GM12865 (cell line): ENCODE measurements around the gene HMGXB4.
"Not testable (repeated sequence)": the region's sequence is repeated elsewhere in the genome, so short reads cannot be mapped to it uniquely, and the experiment has no call there.

Experiments used
- DNase-seq: peaks from one replicate; pipeline ENCODE4 v3.0.0; 2010; ENCODE audit warnings: low read depth
- H3K4me3 ChIP-seq: 2 replicates; pipeline ENCODE4 v1.5.1; 2011; ENCODE audit warnings: mild to moderate bottlenecking, low read depth, low read length, control low read depth
- TF ChIP-seq, protein P1 (sequence below): IDR thresholded peaks from 2 replicates; pipeline ENCODE4 v1.5.1; 2011; ENCODE audit warnings: low read length, control low read depth, low read depth, inconsistent platforms; ENCODE audit not compliant: insufficient read depth; ENCODE audit errors: missing control alignments

Gene HMGXB4

DNA sequence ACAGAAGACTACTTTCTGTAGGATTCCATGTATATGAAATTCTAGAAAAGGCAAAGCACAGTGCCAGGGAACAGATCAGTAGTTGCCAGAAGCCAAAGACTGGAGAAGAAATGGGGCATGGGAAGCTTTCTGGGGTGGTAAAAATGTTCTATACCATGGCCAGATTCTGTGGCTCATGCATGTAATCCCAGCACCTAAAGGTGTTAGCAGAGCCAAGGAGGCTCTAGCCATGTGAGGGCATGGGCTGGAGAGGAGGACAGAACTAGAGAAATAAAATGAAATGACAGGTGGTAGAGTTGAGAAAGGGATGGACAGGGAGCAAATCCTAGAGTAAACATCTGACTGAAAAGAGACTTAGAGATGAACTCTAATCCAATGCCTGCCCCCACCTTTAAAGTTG, 26.9 kb upstream of the HMGXB4 start:
- peak overlapping the region; percentile 58 for H3K4me3 ChIP-seq
- DNase-seq = no peak
- TF ChIP-seq, protein P1, sequence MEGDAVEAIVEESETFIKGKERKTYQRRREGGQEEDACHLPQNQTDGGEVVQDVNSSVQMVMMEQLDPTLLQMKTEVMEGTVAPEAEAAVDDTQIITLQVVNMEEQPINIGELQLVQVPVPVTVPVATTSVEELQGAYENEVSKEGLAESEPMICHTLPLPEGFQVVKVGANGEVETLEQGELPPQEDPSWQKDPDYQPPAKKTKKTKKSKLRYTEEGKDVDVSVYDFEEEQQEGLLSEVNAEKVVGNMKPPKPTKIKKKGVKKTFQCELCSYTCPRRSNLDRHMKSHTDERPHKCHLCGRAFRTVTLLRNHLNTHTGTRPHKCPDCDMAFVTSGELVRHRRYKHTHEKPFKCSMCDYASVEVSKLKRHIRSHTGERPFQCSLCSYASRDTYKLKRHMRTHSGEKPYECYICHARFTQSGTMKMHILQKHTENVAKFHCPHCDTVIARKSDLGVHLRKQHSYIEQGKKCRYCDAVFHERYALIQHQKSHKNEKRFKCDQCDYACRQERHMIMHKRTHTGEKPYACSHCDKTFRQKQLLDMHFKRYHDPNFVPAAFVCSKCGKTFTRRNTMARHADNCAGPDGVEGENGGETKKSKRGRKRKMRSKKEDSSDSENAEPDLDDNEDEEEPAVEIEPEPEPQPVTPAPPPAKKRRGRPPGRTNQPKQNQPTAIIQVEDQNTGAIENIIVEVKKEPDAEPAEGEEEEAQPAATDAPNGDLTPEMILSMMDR = no peak

DNA sequence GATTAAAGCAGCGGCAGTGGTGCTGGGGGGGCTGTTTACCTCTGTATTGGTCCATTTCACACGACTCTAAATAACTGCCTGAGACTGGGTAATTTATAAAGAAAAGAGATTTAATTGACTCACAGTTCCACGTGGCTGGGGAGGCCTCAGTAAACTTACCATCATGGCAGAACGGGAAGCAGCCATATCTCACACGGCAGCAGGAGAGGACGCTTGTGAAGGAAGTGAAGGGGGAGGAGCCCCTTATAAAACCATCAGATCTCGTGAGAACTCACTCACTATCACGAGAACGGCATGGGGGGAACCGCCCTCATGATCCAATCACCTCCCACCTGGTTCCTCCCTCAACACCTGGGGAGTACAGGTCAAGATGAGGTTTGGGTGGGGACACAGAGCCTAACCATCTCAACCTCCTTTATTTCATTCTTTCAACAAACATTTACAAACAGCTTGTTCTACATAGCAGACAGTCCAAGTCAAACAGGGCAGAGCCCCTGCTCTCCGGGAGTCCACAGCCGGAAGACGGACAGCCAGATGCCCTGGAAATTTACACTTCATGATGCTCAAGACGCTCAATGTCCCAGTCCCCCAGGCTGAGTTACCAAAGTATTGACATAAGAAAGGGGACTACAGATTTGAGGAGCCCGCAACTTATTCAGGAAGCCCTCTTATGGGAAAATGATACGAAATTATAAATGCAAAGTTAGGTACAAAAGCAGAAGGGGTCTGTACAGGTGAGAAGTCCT, 26.3 kb upstream of the HMGXB4 start:
- TF ChIP-seq, protein P1 = no peak
- peak overlapping the region; percentile 58 for H3K4me3 ChIP-seq
- peak; percentile 80 for DNase-seq

GRCh38 chr22:35231585-35232084, 25.7 kb upstream of the HMGXB4 start:
- peak; percentile 90 for DNase-seq
- TF ChIP-seq, protein P1 = peak; percentile 90

GRCh38 chr22:35238749-35239148, 18.5 kb upstream of the HMGXB4 start:
- DNase-seq = peak; percentile 13
- H3K4me3 ChIP-seq = not testable (repeated sequence)

More at GRCh38 chr22:35231585-35232084, 25.7 kb upstream of the HMGXB4 start:
- H3K4me3 ChIP-seq = no peak overlapping the region

DNA sequence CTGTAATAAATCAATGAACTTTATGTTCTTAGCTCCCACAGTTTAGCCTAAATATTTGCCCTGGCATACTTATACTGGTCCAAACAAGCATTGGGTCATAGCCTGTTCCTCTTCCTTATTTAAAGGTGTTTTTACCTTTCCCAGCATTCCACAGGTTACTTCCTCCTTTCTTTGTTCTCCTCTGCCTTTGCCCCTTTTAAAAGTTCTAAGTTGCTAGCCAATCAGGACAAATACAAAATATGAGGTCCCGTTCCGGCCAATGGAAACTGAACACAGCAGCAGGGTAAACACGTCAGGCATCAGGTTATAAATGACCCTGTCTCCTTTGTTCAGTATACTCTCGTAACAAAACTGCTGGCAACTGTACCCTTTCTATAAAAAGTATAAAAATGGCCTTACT, 12.8 kb upstream of the HMGXB4 start:
- not testable (repeated sequence) for H3K4me3 ChIP-seq, DNase-seq

DNA sequence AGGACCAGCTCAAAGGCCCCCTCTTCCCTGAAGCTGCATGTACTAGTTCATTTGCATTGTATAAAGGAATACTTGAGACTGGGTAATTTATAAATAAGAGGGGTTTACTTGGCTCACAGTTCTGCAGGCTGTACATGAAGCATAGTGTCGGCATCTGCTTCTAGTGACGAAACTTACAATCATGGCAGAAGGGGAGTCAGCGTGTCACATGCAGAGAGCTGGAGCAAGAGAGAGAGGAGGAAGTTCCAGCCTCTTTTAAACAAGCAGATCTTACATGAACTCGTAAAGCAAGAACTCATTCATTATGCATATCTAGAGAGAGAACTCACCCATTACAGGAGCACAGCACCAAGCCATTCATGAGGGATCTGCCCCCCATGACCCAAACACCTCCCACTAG, 7.1 kb upstream of the HMGXB4 start:
- H3K4me3 ChIP-seq = no peak overlapping the region
- DNase-seq = no peak
- TF ChIP-seq, protein P1 = no peak

DNA sequence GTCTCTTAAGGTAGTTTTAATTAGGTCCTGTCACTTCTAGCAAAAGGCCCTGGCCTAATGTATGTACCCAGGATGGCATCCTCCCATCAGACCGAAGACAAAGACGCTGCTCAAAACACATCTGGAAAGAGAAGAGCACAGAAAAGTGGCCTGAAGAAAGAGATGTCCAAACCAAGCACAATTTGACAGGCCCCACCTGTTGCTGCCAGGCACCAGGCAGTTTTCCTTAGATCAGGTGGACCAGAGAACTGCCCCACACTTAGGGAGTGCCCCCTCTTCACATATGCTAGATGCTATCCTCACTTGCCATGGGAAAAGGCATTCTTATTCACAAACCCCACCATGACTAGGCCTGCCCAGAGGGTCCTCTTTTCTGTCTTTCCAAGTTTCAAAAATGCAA, 3.3 kb upstream of the HMGXB4 start:
- no peak overlapping the region for H3K4me3 ChIP-seq
- TF ChIP-seq, protein P1 = no peak
- DNase-seq = no peak

DNA sequence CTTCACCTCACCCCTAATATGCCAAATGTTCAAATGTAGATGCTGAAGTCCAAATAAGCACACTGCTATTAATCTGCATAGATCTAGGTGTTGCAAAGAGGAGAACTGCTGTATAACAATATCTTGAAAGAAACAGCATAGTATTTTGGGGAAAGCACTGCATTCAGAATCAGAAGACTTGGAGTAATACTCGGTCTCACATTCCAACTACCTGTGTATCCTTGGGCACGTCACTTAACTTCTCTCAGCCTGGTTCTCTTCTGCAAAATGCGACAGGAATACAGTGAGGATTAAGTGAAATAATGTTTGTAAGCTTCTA, 332 bp upstream of the HMGXB4 start:
- no peak for DNase-seq
- H3K4me3 ChIP-seq = peak overlapping the region; percentile 87
- TF ChIP-seq, protein P1 = no peak
